ENCODE measurements around the gene SSTR3.

The SSTR3 gene

DNA sequence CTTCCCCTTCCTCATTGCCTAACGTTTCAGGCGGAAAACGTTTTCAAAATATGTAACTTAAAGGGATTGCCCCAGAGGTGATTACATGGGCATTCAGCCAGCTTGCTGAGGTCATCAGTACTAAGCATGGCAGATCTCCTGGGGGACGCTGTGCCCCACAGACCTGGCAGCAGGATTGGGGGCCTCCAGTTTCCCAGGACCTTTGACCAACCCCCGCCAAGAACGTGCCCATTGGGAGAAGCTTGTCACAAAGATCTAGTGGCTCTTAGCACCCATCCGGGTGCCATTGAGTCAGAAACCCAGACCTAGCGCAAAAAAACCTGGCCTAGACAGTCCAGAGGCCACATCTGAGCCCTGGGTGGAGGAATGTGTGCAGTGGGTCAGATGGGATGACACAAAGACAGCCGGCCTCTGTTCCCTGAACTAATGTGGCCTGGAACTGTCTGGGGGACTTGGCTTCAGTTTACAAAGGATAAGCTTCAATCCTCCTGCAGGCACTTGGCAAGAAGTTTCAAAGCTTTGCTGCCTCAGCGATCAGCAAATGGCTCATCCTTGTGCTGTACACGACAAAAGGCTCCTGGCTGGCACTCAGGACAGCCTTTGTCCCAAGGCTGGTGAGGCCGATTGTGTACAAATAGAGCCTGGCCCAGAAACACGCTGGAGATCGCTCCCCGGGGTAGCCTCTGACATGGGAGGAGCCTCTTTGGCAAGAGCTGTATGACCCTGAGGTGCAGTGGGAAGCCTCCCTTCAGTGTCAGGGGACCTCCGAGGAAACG, 33.7 kb downstream of the SSTR3 start:
- no peak for DNase-seq

DNA sequence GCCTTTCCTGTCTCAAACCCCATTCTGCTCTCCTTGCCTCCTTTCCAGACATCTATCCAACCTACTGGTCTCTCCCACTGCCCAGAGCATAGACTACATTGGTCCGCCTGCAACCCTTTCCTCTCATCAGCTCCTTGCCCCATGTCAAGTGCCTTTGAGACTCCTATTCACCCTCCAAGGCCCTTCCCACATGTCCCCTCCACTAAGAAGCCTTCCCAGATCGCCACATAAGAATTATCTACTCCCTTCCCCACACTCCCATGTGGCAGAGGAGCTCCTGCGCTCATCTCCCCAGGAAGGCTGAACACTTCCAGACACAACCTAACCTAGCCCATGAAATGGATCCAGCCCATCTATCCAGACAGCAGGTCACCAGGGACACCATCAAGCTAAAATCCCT, 34.5 kb downstream of the SSTR3 start:
- no peak for DNase-seq

DNA sequence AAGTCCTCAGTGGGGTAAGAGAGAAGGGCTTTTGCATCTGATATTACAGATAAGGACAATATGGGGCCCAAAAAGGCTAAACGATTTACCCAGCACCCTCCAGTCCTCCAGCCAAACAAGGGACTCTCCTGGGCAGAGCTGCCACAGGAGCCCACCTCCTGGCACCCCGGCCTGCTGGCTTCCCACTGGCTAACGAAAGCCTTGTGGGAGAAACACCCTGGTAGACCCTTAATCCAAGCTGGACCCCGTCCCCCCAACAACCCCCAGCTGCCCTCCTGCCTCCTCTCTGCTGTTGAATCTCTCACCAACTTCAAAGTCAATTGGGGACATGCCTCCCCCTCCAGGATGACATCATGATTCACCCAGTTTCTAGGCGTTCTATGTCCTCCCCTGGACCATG, 35.1 kb downstream of the SSTR3 start:
- no peak for DNase-seq

DNA sequence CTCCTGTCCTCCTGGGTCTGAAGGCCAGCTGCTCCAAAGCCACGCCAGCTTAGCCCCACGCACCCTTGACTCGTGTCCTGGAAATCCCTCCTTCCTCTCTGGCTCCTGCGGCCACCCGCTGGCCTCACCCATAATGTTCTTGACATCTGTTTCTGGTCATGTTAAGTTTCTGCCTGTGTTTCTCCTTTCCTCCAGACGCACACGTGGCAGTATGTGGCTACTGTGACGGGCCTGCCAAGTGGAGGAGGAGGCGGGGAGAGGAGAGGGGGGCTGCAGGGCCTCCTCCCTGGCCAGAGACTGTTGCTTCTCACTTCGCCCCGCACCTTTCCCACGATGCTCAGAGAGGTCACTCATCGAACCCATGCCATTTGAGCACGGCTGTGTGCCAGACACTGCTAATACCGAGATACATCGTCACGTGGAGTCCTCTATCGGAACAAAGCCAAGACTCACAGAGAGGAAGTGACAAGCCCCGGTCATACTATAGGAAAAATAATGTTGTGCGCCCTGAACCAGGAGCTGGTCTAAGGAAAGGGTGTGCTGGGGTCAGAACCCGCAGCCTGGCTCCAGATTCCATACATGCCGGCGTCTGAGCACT, 35.7 kb downstream of the SSTR3 start:
- DNase-seq: peak; percentile 95

DNA sequence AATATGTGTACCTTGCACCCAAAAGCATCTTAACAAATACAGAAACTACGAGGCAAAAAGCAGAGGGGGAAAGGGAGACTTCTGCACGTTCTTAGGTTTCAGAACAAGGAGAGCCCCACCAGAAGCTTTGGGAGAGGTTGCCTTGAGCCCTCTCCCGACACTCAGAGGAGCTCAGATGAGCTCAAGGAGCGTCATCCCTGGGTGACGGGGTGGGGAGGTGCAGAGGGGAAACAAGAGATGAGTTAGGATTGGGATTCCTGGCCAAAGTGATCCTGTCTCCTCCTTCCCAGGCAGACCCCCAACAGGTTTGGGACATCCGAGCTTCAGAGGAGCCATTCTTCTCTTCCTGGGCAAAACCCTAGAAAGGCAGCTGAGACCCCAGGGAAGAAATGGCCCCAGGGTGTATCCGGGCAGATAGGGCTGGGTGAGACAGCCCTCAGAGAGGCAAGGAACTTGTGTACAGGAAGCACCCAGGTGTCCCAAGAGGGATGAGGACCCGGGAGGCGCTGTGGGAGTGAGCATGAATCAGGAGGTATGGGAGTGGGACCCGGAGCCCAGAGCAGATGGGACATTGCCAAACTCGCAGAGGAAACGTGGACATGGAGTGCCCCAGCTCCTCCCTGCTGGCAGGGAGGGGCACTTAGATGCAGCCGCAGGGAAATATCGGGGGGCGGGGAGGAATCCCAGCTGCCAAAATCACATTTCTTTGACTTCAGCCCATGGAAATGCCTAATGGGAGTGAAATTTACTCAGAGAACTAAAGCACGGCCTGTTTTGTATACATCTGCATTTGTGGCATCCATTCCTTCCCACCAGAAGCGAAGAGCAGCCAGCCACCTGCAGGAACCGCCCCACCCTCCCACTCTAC, 36.6 kb downstream of the SSTR3 start:
- DNase-seq: peak; percentile 74

DNA sequence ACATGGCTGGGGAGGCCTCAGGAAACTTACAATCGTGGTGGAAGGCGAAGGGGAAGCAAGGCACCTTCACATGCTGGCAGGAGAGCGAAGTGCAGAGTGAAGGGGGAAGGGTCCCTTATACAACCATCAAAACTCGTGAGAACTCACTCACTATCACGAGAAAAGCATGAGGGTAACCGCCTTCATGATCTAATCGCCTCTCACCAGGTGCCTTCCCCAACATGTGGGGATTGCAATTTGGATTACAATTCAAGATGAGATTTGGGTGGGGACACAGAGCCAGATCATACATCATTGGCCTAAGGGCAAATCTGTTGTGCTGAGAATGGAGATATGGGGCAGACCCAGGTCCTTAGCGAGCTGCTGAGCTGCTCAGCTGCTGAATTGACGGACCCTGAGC, 37.3 kb downstream of the SSTR3 start:
- DNase-seq: no peak

GRCh38 chr22:37173709-37174108, 38.6 kb downstream of the SSTR3 start:
- peak; percentile 67 for DNase-seq

DNA sequence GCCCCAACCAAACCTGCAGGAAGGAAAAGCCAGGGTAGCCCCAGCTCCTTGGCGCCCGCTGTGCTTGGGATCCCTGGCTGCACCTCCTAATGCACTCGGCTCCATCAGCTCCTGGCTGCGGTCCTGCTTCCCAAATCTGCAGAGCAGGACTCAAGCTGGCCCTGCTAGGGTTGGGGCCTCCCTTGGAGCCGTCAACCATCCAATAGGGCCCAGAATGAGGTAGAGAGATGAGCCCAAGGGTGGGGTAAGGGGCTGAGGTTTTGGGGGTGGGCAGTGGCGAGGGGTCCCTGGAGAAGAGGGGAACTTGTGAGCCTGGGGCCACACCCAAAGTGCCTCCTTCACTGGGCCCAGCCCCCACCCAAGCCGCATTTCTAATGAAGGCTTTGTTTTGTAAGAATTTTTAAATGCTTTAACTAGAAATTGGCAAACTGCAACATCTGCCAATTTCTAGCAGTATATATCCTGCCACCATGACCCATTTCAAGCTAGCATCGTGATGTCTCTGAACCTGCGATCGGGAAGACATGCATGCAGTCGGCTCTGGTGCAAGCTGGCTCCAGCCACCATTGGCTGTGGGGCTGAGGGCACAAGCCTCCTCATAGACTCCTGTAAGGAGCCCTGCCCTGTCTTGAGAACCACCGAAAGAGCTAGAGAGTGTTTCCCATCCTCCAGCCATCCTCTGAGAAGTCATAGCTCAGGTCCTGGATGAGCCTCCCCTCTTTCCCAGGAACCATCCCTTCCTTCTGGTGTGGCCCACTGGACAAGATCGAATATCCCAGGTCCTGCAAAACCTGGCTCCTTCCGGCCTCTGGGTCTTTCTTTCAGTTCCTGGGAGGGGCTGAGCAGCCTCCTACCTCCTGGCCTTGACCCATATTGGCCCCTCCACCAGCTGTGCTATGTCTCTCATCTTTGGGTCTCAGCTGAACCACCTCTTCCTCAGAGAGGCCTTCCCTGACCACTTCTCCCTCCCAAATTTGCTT, 39.7 kb downstream of the SSTR3 start:
- peak; percentile 22 for DNase-seq

- DNase-seq: no peak
Measured at GRCh38 chr22:37171662-37172061, 40.6 kb downstream of the SSTR3 start.

GRCh38 chr22:37170689-37171405, 41.4 kb downstream of the SSTR3 start:
- peak; percentile 27 for DNase-seq

GRCh38 chr22:37169947-37170688, 42.2 kb downstream of the SSTR3 start:
- DNase-seq: no peak

GRCh38 chr22:37169406-37169805, 42.9 kb downstream of the SSTR3 start:
- no peak for DNase-seq

DNA sequence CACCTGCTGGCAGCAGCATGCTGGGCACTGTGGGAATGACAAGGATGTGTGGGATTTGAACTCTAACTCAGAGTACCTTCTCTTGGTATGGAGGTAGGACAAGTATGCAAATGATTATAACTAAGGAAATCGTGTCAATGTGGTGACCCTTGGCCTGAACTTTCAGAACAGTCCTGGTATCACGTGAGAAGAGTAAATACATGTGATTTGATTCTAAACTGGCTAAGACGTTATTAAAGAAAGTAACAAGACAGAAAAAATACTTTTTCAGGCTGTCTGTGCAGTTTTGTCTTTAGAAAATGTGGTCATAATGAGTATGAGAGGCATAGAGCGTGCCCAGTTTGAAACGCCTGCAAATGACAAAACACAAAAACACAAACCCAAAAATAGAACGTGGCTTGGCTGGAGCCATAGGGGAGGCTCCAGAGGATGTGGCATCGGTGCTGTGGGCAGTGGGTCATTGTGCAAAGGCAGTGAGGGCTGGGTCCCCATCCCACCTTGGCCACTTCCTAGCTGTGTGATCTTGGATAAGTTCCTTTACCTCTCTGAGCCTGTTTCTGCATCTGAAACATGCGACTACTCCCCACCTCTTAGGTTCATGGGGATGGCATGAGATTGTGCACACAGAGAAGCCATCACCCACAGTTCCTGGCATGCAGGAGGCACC, 44.2 kb downstream of the SSTR3 start:
- DNase-seq: peak; percentile 69

DNA sequence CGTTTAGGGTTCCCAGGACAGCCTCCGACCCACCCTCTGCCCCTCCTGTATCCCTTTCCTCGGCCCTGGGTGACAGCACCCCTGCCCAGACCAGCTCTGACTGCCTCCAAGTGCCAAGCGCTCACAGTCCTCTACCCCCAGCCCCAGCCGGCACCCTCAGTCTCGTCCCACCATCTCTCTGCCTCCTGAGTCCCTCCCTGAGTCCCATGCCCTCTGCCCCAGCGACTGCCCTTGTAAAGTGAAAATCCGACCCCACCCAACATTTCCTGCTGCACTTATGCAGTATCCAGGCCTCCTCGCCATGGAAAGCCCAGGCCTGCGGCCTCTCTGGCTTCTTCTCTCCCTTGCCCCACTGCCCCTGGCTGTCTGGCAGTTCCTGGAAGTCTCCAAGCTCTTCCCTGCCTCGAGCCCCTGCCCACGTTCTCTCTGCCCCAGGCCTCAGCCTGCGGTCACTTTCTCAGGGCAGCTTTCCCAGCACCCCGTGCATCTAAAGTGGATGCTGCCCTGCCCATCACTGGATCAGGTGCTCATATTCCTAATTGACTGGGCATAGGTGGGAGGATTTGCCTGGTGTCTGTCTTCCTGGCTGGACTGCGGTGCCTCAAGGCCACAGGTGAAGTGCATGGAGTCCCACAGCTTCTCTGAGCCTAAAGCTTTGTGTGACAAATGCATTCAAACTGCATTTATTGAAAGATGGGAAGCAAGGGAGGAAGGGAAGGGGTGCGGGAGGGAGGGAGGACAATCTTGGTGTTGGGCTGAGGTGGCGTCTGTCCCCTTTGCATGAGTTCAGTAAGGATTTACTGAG, 44.9 kb downstream of the SSTR3 start:
- DNase-seq: peak; percentile 26

DNA sequence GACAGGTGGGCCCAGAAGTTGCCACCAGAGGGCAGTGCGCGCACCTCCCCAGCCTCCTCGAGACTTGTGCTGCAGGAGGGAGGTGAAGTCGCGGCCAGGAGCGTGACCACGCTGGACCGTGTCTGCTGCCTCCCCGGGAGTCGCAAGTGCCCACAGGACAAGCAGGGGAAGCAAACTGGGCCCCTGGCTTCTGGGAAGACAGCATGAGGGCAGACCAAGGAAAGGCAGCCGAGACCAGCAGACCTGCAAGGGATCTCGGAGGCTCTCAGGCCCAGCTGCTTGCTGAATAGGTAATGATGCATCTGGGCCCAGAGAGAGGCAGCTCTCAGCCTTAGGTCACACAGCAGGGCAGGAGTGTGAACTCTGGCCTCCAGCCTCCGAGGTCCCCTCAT, 45.6 kb downstream of the SSTR3 start:
- DNase-seq: peak; percentile 89

DNA sequence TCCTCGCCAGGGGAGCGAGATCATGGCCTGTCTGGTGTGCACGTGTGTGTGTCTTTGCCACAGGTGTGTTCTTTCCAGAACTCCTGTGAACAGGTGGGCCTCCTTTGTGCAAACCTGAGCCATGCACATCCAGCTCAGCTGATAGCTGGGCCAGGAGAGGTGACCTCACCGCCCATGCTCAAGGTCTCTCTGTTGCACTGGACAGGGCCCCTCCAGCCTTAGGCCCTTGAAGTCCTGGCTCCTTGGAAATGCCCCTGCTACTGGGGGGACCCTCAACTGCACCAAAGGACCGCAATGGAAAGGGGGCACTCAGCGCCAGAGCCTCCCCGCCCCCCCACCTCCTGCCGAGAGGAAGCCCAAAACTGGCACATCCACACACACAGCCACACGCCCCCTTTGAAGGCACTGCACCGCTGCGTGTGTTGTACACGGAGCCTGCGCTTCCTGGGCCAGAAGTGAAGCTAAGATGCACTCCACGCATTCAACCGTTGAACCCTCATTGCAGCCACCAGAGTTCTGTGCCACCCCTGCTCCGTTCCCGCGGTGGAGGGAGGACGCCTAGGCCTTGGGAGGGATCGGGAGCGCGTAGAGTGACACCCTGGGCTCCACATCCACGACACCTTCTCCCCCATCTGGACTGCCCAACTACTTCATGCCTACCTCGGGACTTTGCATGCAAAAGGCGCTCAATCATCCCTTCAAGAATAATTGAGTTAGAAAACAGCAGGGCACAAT, 46.2 kb downstream of the SSTR3 start:
- no peak for DNase-seq

GRCh38 chr22:37165066-37165465, 47.2 kb downstream of the SSTR3 start:
- DNase-seq: no peak

- no peak for DNase-seq
Measured at GRCh38 chr22:37164505-37164887, 47.8 kb downstream of the SSTR3 start.

Measured in femur (tissue), 1 donor.